HTERT RPE-1 (cell line): ENCODE data around the gene SDC1.

Experiments used
- in situ Hi-C: fragments of 300-500 bp; cut with MboI; formaldehyde crosslinking; loops from 4 replicates; pipeline ENCODE4 v1.14.3; 2020; ENCODE audit warnings: low sequenced_read_pairs

The SDC1 gene

DNA sequence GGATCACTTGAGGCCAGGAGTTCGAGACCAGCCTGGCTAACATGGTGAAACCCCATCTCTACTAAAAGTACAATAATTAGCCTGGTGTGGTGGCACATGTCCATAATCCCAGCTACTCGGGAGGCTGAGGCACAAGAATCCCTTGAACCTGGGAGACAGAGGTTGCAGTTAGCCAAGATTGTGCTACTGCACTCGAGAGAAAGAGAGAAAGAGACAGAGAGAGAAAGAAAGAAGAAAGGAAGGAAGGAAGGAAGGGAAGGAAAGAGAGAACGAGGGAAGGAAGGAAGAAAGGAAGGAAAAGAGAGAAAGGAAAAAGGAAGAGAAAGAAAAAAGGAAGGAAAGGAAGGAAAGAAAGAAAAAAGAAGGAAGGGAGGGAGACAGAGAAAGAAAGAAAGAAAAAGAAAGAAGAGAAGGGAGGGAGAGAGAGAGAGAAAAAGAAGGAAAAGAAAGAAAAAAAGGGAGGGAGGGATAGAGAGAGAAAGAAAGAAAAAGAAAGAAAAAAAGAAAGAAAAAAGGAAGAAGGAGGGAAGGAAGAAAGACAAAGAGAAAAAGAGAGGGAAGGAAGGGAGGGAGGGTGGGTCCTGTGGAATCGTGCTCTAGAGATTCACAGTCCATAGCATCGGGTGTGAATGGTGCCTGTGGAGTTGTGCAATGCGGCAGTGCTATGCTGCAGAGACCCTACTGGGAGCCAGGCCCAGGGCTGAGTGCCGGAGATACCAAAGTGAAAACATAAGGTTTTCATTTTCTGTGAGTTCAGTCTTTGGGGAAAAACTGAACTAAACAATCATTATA is 4.6 kb upstream of the SDC1 start:
- in situ Hi-C loops, result no loop called here

DNA sequence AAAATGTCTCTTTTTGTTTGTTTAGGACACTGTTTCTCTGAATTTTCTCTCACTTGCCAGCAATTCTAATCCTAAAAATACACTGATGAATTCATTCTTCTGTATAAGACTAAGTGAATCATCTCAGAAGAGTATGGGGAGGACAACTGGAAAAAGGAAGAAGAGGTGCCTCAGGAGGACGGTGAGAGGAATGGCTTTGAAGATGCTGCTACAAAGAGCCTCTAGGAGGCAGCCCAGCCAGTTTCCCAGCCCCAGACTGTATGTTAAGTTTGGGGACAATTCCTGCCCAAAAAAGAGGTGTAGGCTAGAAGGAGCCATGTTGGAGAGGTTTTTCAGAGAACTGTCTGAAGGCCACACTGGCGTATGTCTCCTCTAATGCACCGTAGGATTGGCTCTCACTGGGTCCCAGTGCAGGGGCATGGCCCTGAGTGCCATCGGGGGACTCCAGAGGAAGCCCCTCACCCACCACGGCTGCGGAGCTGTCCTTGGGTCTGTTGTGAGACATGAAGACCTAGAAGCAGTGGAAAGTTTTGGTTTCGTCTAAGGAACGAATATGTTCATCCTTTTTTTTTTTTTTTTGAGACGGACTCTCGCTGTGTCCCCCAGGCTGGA is 3.1 kb upstream of the SDC1 start:
- in situ Hi-C loops, result no loop called here

DNA sequence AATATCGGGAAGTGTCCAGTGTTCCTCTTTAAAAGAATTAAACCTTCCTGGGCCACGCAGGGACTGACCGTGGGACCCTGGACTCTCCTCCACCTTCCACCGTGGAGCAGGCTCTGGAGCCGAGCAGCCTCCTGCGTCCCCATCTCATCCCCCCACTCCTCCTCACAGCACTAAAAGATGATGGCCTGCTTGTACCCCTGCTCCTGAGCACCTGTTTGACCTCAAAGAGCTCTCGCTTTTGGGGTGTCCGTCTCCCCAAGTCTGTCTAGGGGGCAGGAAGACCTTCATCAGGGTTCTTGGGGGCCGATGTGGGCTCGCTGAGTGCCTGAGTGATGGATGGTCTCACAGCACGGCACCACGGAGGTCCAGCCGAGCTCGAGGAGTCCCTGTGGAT is 1.2 kb upstream of the SDC1 start:
- in situ Hi-C loops, result no loop called here

GRCh38 chr2:20225294-20226151 is 593 bp upstream of the SDC1 start:
- in situ Hi-C loops, result no loop called here

DNA sequence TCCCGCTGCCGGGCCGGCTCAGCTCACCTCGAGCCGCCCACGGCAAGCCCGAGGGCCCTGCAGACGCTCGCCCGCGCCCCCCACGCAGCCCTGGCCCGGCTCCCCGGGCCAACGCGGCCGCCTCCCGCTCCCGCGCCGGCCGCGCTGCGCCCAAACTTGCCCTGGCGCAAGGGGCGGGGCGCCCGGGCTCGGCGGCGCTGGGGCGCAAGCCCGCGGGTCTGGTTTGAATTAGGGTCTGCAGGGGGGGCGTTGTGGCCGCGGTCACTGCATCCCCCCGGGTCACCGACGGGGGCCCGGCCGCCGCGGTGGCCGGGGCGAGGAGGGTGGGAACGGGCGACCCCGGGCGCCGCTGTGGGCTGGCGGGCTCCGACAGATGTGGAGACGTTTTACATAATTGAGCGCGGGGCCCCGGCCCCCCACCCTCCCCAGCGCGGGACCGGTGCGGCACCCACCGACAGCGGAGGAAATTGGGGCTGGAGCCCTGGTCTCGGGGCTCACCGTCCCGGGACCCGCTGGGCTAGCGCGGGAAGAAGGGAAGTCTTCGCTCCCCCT is 690 bp downstream of the SDC1 start:
- in situ Hi-C loops, result no loop called here

DNA sequence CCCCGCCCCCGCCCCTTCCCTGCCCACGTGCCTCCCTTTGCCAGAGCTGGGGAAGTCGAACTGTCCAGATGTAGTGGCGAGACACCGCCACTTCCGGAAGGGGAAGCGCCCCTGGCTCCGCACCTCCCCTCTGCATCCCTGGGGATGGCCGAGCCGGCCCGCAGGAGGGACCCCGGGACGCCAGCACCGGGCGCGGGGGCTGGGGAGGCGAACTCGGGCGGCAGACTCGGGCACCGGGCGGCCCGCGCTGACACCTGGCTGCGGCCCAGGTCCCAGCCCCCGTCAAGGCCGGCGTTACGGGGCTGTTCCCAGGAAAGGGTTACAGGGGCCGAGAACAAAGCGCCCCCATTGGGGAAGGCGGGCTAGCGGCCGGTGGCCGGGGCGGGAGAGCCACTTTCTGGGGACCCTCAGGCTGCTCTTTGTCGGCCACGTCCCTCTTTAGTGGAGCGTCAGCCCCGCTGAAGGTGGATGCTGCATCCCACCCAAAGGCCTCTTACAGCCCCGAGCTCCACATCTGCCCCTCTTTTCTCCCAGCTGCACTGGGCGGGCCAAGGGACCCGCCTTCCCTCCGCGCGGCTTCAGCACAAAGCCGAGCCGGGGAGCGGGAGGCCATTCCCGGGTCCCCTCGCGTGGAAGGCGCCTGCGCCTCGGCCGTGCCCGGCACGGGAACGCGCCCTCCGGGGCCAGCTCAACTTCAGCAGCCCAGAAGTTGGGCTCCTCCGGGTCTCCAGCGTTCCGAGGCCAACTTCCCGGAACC is 1.3 kb downstream of the SDC1 start:
- in situ Hi-C loops, result no loop called here

- in situ Hi-C loops, result no loop called here
Observed at GRCh38 chr2:20222769-20223406, 2.0 kb downstream of the SDC1 start.

GRCh38 chr2:20222014-20222768 is 2.7 kb downstream of the SDC1 start:
- in situ Hi-C loops, result no loop called here

DNA sequence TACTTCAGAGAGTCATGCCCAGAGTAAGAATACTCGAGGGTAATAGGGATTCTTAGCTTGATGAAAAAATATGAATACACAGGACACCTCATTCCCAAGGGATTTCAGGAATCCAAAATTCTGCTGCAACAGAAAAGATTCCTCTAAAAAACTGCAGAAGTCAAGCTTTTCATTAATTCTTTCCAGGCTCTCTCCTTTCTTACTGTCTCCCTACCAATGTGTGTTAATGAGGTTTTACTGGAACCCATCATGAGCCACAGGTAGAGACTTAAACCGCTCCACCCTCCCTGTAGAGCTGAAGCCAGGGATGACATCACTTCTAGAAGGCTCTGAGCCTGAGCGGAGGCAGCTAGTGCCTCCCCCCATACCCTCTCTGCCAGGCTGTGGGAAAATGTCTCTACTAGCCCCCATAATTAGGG is 3.4 kb downstream of the SDC1 start:
- in situ Hi-C loops, result no loop called here

- in situ Hi-C loops, result no loop called here
Observed at GRCh38 chr2:20220806-20221554, 4.0 kb downstream of the SDC1 start.

DNA sequence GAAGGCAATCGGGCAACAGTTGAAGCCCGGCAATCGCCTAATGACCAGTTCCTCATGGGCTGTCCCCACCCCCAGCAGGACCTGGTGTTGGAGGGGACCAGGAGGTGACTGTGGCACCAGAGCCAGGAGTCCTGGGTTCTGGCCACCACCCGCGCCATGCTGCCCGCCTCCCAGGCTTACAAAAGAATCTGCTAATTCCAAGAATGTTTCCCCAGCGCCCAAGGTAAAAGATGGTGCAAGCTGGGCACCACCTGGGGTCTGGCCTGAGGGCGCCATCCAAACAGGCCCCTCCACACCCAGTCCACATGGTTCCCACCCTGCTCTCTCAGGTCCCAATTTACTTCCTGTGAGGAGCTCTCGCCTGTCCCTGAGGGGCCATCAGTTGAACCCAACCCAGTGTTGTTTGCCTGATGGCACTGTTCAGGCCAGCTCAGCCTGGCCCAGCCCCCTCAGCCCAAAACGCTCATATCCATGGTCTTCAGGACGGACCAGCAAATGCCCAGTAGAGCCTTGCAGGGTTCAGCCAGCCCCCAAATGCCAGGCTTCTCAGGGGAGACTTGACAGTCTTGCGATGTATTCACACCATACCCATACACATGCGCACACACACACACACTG is 5.1 kb downstream of the SDC1 start:
- in situ Hi-C loops, result no loop called here

DNA sequence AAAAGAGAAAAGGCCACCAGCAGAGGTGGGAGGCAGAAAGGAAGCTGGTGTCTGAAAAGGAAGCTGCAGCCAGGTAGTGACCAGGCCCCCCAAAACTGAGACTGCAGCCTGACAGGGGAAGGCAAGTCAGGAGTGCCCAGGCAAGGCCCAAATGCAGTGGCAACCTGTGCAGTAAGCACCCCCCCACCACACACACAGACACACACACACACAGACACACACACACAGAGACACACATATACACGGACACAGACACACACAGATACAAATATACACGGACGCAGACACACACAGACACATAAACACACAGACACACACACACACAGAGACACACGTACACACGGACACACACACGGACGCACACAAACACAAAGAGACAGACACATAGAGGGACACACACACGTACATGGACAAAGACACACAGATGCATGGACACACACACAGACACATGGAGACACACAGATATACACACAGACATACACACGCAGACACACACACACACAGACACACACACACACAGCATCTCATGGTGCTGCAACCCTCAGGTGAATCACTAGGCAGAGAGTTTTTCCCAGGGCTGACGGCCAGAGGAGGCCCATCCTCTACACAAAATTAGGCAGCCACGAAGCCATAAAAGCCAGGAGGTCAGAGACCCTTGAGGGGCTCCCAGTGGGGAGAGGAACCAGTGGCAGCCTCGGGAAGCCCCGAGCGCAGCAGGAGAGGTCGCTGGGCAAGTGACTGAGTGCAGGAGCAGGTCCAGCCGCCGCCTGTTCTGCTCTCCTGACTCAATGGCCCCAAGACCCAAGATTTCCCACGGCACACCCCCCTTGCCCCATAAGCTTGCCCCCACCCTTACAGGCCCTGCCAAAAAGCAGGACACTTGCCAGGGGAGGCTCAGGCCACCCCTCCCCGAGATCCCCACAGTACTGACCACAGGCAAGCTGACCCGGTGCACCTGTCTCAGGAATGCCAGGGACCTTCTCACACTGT is 6.3 kb downstream of the SDC1 start:
- in situ Hi-C loops, result no loop called here

- in situ Hi-C loops, result no loop called here
Observed at GRCh38 chr2:20217041-20217970, 7.6 kb downstream of the SDC1 start.

- in situ Hi-C loops, result no loop called here
Observed at GRCh38 chr2:20216130-20217025, 8.6 kb downstream of the SDC1 start.
